GM23248 (cell line): ENCODE data around the gene GUCA1A. TPM values are rescaled to one million over a fixed set of nuclear protein-coding genes. Genes with fewer than 3 reads are reported as not detected.
"Not testable (repeated sequence)": the region's sequence is repeated elsewhere in the genome, so short reads cannot be mapped to it uniquely, and the experiment has no call there.

Experiments used
- DNase-seq: peaks from one replicate; pipeline ENCODE4 v3.0.0-alpha.2; 2015
- H2AFZ ChIP-seq: fragments of 200-600 bp; sonication (generic); 2 replicates; pipeline ENCODE4 v1.6.1; 2016; ENCODE audit warnings: antibody characterized with exemption
- H3F3A ChIP-seq: fragments of 200-600 bp; sonication (generic); 2 replicates; pipeline ENCODE4 v1.6.1; 2016; ENCODE audit warnings: mild to moderate bottlenecking, antibody characterized with exemption, mixed run types; ENCODE audit not compliant: insufficient read depth
- H3K27ac ChIP-seq: fragments of 200-600 bp; sonication (generic); 2 replicates; pipeline ENCODE4 v1.5.1; 2016; ENCODE audit warnings: mild to moderate bottlenecking
- H3K27me3 ChIP-seq: fragments of 200-600 bp; sonication (generic); replicated peaks from 2 replicates; pipeline ENCODE4 v1.6.1; 2016; ENCODE audit warnings: mild to moderate bottlenecking; ENCODE audit not compliant: insufficient read depth
- H3K36me3 ChIP-seq: fragments of 200-600 bp; sonication (generic); 2 replicates; pipeline ENCODE4 v1.6.1; 2016; ENCODE audit warnings: low read depth, mild to moderate bottlenecking
- H3K4me1 ChIP-seq: fragments of 200-600 bp; sonication (generic); 2 replicates; pipeline ENCODE4 v1.6.1; 2016; ENCODE audit warnings: mild to moderate bottlenecking; ENCODE audit not compliant: insufficient read depth
- H3K4me2 ChIP-seq: fragments of 200-600 bp; sonication (generic); one replicate; pipeline ENCODE4 v1.6.1; 2016; ENCODE audit warnings: mild to moderate bottlenecking; ENCODE audit not compliant: unreplicated experiment
- H3K4me3 ChIP-seq: fragments of 200-600 bp; sonication (generic); 2 replicates; pipeline ENCODE4 v1.5.1; 2016; ENCODE audit warnings: mild to moderate bottlenecking
- H3K79me2 ChIP-seq: fragments of 200-600 bp; sonication (generic); 2 replicates; pipeline ENCODE4 v1.6.1; 2016; ENCODE audit warnings: mild to moderate bottlenecking; ENCODE audit not compliant: insufficient read depth
- H3K9ac ChIP-seq: fragments of 200-600 bp; sonication (generic); 2 replicates; pipeline ENCODE4 v1.6.1; 2016; ENCODE audit warnings: mild to moderate bottlenecking
- H3K9me2 ChIP-seq: fragments of 200-600 bp; sonication (generic); 2 replicates; pipeline ENCODE4 v1.6.1; 2016; ENCODE audit warnings: mixed run types, mild to moderate bottlenecking, moderate library complexity; ENCODE audit not compliant: insufficient read depth
- H3K9me3 ChIP-seq: fragments of 200-600 bp; sonication (generic); one replicate; pipeline ENCODE4 v1.6.1; 2017; ENCODE audit warnings: low read depth
- H4K20me1 ChIP-seq: fragments of 200-600 bp; sonication (generic); 2 replicates; pipeline ENCODE4 v1.6.0; 2016; ENCODE audit not compliant: insufficient read depth
- EZH2 ChIP-seq: fragments of 200-600 bp; sonication (generic); IDR thresholded peaks from 2 replicates; pipeline ENCODE4 v1.6.1; 2018; ENCODE audit warnings: antibody characterized with exemption, mild to moderate bottlenecking; ENCODE audit not compliant: insufficient read depth, poor library complexity, severe bottlenecking
- EZH2phosphoT487 ChIP-seq: fragments of 200-600 bp; sonication (generic); IDR thresholded peaks from 2 replicates; pipeline ENCODE4 v1.6.1; 2018; ENCODE audit warnings: antibody characterized with exemption, moderate library complexity, mild to moderate bottlenecking, low read depth; ENCODE audit not compliant: insufficient read depth
- WGBS, 2 experiments: methylation state at CpG; one replicate each; pipeline ENCODE4 v1.1.6; 2015 to 2017; ENCODE audit warnings: low lambda C conversion rate in 2 of 2, low coverage in 1 of 2; ENCODE audit errors: missing lambda C conversion rate in 2 of 2; 5-methylcytosine and 5-hydroxymethylcytosine counted together
- in situ Hi-C: fragments of 300-500 bp; cut with MboI; formaldehyde crosslinking; loops from 2 replicates; pipeline ENCODE4 v1.15.0; 2020
- polyA plus RNA-seq: library from polyadenylated mRNA; unstranded; fragments of >200 nt; fragmentation: Nextera tagmentation; extraction: Ambion mirVana; gene quantifications from 2 replicates; pipeline ENCODE4 v1.2.1, GENCODE V29; 2016
- total RNA-seq: library from RNA; depleted of rRNA; stranded (reverse); fragments of >200 nt; shearing (Covaris generic); gene quantifications from 2 replicates; pipeline ENCODE4 v1.2.3, GENCODE V29; 2014

Gene GUCA1A
- total and polyA plus RNA-seq, 2 experiments from 2014 or later = not detected

DNA sequence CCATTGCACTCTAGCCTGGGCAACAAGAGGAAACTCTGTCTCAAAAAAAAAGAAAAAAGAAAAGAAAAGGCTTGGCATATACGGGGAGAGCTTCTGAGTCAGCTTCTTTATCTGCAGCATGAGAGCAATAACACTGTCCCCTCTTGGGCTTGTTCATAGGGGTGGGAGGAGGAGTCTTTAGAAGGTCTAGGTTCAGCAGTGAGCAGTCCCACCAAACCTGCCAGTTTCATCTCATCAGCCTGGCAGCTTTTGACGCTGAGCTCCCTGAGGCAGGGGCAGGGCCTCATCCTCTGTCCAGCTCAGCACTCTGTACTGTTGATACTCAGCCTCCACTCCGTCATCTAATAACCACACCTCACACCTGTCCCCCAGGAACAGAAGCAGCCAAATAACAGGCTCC lies 25.1 kb upstream of the GUCA1A start:
- no peak for TF ChIP-seq EZH2
- no peak for TF ChIP-seq EZH2phosphoT487
- H3K36me3 ChIP-seq = no peaks in the 10 kb centered on the region
- in situ Hi-C loops = no loop called here
- H3K27me3 ChIP-seq = no peaks in the 10 kb centered on the region
- H3K27ac ChIP-seq = no peak overlapping the region
- WGBS, 2 experiments = 28 to 37% methylated on average over 3 of the region's 3 CpGs
- no peaks in the 10 kb centered on the region for H3K79me2 ChIP-seq
- H3K4me3 ChIP-seq = no peak overlapping the region
- peak; percentile 45 for DNase-seq
- H3K4me1 ChIP-seq = no peaks in the 10 kb centered on the region
- no peaks in the 10 kb centered on the region for H3K9me3 ChIP-seq
- H3F3A ChIP-seq = no peaks in the 10 kb centered on the region
- H3K9ac ChIP-seq = no peak overlapping the region
- no peak overlapping the region for H2AFZ ChIP-seq
- no peak overlapping the region for H3K4me2 ChIP-seq
- no peaks in the 10 kb centered on the region for H3K9me2 ChIP-seq
- H4K20me1 ChIP-seq = no peaks in the 10 kb centered on the region

DNA sequence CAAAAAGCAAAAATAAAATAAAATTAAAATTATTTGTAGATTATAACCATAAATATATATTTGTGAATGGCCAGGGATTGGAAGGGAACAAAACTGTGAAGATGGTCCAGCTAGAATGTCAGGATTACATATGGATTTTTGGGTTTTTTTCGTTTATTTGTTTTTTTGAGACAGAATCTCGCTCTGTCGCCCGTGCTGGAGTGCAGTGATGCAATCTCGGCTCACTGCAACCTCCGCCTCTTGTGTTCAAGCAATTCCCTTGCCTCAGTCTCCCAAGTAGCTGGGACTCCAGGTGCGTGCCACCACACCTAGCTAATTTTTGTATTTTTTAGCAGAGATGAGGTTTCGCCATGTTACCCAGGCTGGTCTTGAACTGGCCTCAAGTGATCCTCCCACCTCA lies 22.9 kb upstream of the GUCA1A start:
- no peak for TF ChIP-seq EZH2phosphoT487
- no peak for TF ChIP-seq EZH2
- H3K4me1 ChIP-seq = no peaks in the 10 kb centered on the region
- 91 to 96% methylated on average over 8 of the region's 8 CpGs for WGBS, 2 experiments
- H3K9ac ChIP-seq = no peak overlapping the region
- H2AFZ ChIP-seq = no peak overlapping the region
- H4K20me1 ChIP-seq = no peaks in the 10 kb centered on the region
- H3K4me3 ChIP-seq = no peak overlapping the region
- H3K9me2 ChIP-seq = no peaks in the 10 kb centered on the region
- no peaks in the 10 kb centered on the region for H3K27me3 ChIP-seq
- H3F3A ChIP-seq = no peaks in the 10 kb centered on the region
- no peaks in the 10 kb centered on the region for H3K36me3 ChIP-seq
- H3K9me3 ChIP-seq = no peaks in the 10 kb centered on the region
- no peaks in the 10 kb centered on the region for H3K79me2 ChIP-seq
- H3K4me2 ChIP-seq = no peak overlapping the region
- no peak overlapping the region for H3K27ac ChIP-seq
- in situ Hi-C loops = no loop called here
- DNase-seq = no peak

DNA sequence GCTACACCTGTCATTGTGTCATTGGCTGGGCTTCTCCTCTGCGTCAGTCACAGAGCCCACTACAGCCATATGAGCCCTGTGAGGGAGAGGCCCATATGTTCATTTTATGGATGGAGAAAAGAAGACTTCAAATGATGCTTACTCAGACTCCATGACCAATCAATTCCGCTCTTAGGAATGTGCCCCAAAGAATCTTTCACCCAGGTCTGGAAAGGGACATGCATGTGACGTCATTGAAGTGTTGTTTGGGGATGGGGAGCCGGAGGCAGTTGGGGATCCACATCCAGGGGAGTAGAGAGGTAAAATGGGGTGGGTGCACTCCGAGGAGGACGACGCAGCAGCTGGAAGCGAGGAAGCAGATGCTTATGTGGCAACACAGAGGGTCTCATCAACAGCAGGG lies 21.1 kb upstream of the GUCA1A start:
- H3K4me1 ChIP-seq = no peaks in the 10 kb centered on the region
- WGBS, 2 experiments = 87 to 89% methylated on average over 8 of the region's 8 CpGs
- in situ Hi-C loops = no loop called here
- no peaks in the 10 kb centered on the region for H3F3A ChIP-seq
- H3K79me2 ChIP-seq = no peaks in the 10 kb centered on the region
- TF ChIP-seq EZH2 (no peak), EZH2phosphoT487 (no peak)
- no peaks in the 10 kb centered on the region for H4K20me1 ChIP-seq
- no peak overlapping the region for H2AFZ ChIP-seq
- no peaks in the 10 kb centered on the region for H3K27me3 ChIP-seq
- no peak overlapping the region for H3K27ac ChIP-seq
- H3K9ac ChIP-seq = no peak overlapping the region
- H3K4me3 ChIP-seq = no peak overlapping the region
- H3K36me3 ChIP-seq = no peaks in the 10 kb centered on the region
- H3K9me2 ChIP-seq = no peaks in the 10 kb centered on the region
- H3K4me2 ChIP-seq = no peak overlapping the region
- no peaks in the 10 kb centered on the region for H3K9me3 ChIP-seq
- no peak for DNase-seq

DNA sequence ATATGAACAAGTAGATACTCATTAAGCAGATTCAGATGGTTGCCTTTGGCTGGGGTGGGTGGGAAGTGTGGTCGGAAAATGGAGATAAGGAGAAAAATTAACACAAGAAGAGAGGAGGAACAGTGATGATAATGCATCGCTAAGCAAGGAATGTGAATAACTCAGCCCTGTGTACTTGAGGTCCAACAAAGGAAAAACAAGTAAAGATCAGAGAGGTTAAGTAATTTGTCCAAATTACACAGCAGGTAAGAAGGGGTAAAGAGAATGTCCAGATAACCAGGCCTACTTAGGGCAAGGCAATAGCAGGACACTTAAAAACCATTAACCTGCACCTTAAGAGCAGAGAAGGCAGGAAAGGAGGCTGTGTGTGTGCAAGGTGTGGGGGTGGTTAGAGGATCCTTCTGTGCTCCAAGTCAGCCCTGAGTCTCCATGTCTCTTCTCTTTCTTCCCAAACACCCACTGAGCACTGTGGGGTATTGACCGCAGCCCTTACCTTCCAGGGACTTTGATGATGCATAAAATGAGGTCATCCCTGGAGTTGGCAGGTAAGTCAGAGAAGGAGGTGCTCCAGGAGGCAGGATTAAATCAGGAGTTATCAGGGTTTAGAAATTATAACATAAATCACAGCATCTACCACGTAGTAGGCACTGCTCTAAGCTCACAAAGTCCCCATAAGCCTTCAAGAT lies 20.5 kb upstream of the GUCA1A start:
- H3K27me3 ChIP-seq, DNase-seq, H3K27ac ChIP-seq, in situ Hi-C loops, H3K36me3 ChIP-seq, H3K9ac ChIP-seq, H3K9me2 ChIP-seq, H3K9me3 ChIP-seq, H3K4me2 ChIP-seq, H3F3A ChIP-seq, H3K4me3 ChIP-seq, H3K79me2 ChIP-seq, H3K4me1 ChIP-seq, H2AFZ ChIP-seq, H4K20me1 ChIP-seq: not testable (repeated sequence)
- WGBS, 2 experiments = 71 to 72% methylated on average over 4 of the region's 4 CpGs

DNA sequence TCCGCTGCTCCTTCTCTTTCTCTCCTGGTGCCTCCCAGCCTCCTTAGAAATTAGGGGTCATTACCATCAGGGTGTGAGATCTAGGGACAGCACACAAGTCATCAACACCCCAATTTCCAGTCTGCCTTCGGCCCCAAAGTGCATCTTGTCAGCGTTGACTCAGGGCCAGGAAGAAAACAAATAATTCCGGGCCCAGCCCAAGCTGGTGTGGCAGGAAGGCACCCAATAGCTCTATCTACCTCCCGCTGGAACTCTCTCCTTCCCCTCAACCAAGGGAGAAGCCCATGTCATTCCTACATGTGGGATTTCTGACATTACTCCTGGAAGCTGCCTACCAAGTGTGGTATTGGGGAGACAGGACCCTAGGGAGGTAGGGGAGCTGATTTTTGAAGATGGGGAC lies 19.2 kb upstream of the GUCA1A start:
- TF ChIP-seq EZH2phosphoT487 = no peak
- no peak for TF ChIP-seq EZH2
- Histone ChIP-seq H3K79me2 (no peaks in the 10 kb centered on the region), H3K4me1 (peaks cover 12% of the 10 kb centered on the region), H2AFZ (no peak overlapping the region), H3K9me2 (no peaks in the 10 kb centered on the region), H4K20me1 (no peaks in the 10 kb centered on the region), H3K27ac (no peak overlapping the region), H3K4me3 (no peak overlapping the region), H3F3A (no peaks in the 10 kb centered on the region; the same call in 1 of the 2 replicates), H3K36me3 (no peaks in the 10 kb centered on the region), H3K9me3 (no peaks in the 10 kb centered on the region), H3K9ac (no peak overlapping the region), H3K27me3 (no peaks in the 10 kb centered on the region), H3K4me2 (no peak overlapping the region)
- in situ Hi-C loops = no loop called here
- no peak for DNase-seq
- 95 to 97% methylated on average over 5 of the region's 5 CpGs for WGBS, 2 experiments
